Left renal cortex interstitium (tissue), 4 donors: ENCODE measurements around the gene LAMA1. TPM values are rescaled to one million over a fixed set of nuclear protein-coding genes. Genes with fewer than 3 reads are reported as not detected.
"Not testable (repeated sequence)": the region's sequence is repeated elsewhere in the genome, so short reads cannot be mapped to it uniquely, and the experiment has no call there.

Experiments
- DNase-seq, 4 donors: peaks; one replicate each; pipeline ENCODE4 v3.0.0-alpha.2; 2013; ENCODE audit warnings: low read depth in 4 of 4, low spot score in 2 of 4, missing footprints in 1 of 4
- polyA plus RNA-seq, 4 donors: library from polyadenylated mRNA; unstranded; fragments of 120-200 nt; gene quantifications; one replicate each; pipeline ENCODE4 v1.2.1, GENCODE V29; 2013; ENCODE audit not compliant: insufficient read length in 4 of 4

LAMA1 gene, protein sequence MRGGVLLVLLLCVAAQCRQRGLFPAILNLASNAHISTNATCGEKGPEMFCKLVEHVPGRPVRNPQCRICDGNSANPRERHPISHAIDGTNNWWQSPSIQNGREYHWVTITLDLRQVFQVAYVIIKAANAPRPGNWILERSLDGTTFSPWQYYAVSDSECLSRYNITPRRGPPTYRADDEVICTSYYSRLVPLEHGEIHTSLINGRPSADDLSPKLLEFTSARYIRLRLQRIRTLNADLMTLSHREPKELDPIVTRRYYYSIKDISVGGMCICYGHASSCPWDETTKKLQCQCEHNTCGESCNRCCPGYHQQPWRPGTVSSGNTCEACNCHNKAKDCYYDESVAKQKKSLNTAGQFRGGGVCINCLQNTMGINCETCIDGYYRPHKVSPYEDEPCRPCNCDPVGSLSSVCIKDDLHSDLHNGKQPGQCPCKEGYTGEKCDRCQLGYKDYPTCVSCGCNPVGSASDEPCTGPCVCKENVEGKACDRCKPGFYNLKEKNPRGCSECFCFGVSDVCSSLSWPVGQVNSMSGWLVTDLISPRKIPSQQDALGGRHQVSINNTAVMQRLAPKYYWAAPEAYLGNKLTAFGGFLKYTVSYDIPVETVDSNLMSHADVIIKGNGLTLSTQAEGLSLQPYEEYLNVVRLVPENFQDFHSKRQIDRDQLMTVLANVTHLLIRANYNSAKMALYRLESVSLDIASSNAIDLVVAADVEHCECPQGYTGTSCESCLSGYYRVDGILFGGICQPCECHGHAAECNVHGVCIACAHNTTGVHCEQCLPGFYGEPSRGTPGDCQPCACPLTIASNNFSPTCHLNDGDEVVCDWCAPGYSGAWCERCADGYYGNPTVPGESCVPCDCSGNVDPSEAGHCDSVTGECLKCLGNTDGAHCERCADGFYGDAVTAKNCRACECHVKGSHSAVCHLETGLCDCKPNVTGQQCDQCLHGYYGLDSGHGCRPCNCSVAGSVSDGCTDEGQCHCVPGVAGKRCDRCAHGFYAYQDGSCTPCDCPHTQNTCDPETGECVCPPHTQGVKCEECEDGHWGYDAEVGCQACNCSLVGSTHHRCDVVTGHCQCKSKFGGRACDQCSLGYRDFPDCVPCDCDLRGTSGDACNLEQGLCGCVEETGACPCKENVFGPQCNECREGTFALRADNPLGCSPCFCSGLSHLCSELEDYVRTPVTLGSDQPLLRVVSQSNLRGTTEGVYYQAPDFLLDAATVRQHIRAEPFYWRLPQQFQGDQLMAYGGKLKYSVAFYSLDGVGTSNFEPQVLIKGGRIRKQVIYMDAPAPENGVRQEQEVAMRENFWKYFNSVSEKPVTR (N-terminal part only)
- 100 to 1,000 TPM in 1 of 4 donors, 10 to 100 TPM in 3; 53.2 to 100 (median 74.0) TPM for polyA plus RNA-seq

GRCh38 chr18:7117390-7118355, at the start of gene LAMA1:
TSS of gene LAMA1 (minus strand) at chr18:7117797. CDS start at chr18:7117720, 77 bp downstream.
- DNase-seq = no peak

- DNase-seq = no peak
These were observed 48.3 kb upstream of the LAMA1 start for GRCh38 chr18:7165846-7166393.

- DNase-seq = no peak
These were observed 46.9 kb upstream of the LAMA1 start for GRCh38 chr18:7164323-7165004.

DNA sequence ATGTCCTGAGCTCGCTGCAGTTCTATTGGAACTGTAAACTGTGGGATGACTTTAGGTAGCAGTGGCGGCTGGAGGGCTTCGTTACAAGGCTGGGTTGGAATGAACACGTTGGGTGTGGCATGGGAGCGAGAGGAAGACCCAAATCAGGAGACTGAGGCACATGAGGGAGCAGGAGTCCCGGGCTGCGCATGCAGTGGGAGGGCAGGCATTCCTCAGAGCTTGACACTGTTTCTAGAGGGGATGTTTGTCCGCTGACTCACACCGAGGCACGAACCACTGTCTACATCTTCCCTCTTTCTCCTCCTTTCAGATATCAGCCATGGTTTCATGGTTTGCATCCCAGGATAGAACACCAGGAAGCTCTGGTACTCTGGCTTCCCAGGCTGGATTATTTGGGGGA, 40.6 kb upstream of the LAMA1 start:
- DNase-seq = no peak

DNA sequence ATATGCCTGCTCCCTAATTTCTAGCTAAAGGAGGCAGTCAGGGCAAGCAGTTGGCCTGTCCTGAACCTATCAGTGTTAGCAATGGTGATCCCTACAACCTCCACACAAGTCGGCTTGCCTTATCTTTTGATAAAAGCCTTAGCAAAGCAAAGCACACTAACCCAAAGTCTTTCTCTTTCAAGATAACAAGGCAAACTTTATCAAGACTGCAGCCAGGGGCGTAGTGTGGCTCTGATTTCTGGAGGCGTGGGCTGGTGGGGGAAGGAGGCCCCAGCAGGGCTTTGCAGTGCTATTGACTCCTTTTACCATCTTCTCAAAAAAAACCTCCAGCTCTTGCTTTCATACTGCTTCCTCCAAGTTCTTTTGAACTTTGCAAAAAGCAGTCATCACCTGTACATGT, 40.2 kb upstream of the LAMA1 start:
- no peak for DNase-seq

- no peak for DNase-seq
These were observed 38.3 kb upstream of the LAMA1 start for GRCh38 chr18:7155887-7156286.

DNA sequence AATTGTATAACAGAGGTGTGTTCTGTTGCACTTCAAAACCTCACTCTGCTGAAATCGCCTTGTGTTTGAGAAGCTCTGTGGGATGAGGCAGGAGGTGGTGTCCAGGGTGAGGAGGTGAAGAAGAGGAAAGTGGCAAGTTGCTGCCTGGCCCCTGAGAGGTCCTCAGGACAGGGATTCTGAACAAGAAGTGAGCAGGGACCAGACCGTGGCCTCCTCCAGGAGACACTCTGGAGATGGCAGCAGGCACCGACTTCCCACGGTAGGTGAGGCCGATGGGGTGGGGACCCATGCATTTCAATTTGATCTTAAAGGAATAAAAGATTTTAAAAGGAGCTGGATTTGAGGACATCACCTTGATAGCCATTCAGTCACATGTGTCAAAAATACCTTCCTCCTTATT, 37.5 kb upstream of the LAMA1 start:
- no peak for DNase-seq

- DNase-seq = no peak
These were observed 34.8 kb upstream of the LAMA1 start for GRCh38 chr18:7152440-7152839.

GRCh38 chr18:7147399-7147798, 29.8 kb upstream of the LAMA1 start:
- DNase-seq = no peak

- no peak for DNase-seq
These were observed 28.5 kb upstream of the LAMA1 start for GRCh38 chr18:7146067-7146466.

GRCh38 chr18:7144921-7145320, 27.3 kb upstream of the LAMA1 start:
- DNase-seq = not testable (repeated sequence)

DNA sequence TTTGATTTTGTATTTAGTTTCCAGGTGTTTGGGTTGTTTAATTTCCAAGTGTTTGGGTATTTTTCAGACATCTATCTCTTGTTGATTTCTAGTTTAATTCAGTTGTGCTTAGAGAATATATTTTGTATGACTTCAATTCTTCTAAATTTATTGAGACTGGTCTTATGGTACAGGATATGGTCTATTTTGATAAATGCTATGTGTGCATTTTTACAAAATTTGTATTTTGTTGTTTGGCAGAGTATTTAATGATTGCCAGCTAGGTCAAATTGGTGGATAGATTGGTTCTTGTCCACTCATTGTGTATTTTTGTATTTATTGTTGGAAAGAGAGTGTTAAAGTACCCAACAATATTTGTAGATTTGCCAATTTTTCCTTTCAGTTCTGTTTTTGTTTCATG, 23.7 kb upstream of the LAMA1 start:
- no peak for DNase-seq

GRCh38 chr18:7139409-7139808, 21.8 kb upstream of the LAMA1 start:
- DNase-seq = no peak

DNA sequence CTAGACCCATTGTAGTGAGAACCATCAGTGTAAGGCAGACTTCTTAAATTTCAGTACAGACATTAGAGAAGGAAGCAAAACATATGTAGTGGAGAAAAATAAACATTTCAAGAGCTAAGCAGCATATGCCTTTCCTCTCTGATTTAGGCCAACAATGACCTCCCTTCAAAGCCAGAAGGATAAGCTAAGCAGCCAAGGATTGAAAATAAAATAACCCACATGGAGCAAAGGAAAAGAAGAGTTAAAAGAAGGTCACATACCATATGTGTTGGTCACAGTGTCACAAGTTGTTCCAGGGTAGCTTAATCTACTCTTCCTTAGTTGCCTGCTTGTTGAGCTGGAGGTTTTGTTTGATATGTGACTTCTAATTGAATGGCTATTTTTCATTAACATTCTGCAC, 15.6 kb upstream of the LAMA1 start:
- no peak for DNase-seq

- DNase-seq = no peak
These were observed 15.0 kb upstream of the LAMA1 start for GRCh38 chr18:7132356-7133150.

DNA sequence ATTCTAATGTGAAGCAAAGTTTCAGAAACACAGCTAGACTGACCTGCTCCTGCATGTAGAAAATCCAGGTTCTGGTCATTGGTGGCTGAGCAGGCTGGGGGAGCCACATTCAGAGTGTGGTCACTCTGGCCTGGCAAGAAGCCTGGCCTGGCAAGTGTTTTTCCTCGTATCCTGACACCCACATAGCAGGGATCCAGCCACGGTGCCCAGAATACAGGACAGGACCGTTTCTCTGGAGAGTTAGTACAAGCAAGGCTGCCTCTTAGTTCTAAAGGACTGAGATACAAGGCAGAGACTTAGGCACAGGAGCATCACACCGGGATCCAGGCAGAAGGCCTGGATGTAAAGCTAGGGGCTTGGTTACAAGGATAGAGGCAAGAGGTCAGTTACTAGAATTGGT, 4.8 kb upstream of the LAMA1 start:
- DNase-seq = no peak

GRCh38 chr18:7116792-7117389, 706 bp downstream of the LAMA1 start:
- no peak for DNase-seq
